HG03565 (cell line): ENCODE measurements around the gene ARHGAP31.
A peak's percentile ranks its signal among the peaks of the same experiment; 100 is the strongest.
"Not testable (repeated sequence)": the region's sequence is repeated elsewhere in the genome, so short reads cannot be mapped to it uniquely, and the experiment has no call there.

ENCODE experiments used
- ATAC-seq: cut with Tn5 transposase; IDR thresholded peaks from one replicate; pipeline ENCODE4 v1.9.1; 2021; ENCODE audit warnings: mild to moderate bottlenecking, moderate library complexity; ENCODE audit not compliant: unreplicated experiment

Gene ARHGAP31

GRCh38 chr3:119293871-119294695, at the start of gene ARHGAP31:
TSS of gene ARHGAP31 (plus strand) at chr3:119294383. CDS start at chr3:119294905, 522 bp downstream.
- peak; percentile 42 for ATAC-seq

DNA sequence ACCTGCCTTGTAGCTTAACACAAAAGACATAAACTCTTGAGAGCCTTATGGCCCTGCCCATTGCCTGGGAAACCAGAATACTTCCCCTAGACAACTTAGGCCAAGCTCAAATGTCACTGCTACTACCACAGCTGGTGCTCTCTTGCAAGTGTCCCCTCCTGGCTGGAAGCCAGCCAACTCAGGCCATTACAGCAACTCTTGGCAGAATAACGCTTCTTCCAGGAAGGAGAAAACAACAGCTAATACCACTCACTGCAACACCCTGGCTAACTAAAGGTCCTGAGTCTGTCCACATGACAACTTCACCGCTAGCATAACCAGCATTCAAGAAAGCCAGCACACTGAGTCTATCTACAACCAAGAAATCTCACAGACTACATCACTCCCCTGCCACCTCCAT, 48.4 kb upstream of the ARHGAP31 start:
- ATAC-seq = no peak

DNA sequence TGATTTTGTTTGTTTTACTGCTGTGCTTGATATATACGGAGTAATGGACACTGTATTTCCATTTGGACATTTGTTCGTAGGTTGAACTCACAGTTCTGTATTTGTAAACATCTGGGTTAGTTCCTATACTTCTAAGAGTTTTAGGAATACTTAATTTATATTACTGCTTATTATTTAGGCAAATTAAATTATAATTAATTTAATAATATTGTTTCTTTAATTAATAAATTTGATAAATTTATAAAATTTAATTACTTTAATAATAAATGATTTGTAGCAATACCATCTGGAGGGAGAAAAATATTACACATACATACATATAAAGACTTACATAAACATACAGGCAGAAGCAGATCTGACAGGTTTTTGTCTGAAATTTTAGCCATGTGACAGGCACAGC, 39.0 kb upstream of the ARHGAP31 start:
- no peak for ATAC-seq

DNA sequence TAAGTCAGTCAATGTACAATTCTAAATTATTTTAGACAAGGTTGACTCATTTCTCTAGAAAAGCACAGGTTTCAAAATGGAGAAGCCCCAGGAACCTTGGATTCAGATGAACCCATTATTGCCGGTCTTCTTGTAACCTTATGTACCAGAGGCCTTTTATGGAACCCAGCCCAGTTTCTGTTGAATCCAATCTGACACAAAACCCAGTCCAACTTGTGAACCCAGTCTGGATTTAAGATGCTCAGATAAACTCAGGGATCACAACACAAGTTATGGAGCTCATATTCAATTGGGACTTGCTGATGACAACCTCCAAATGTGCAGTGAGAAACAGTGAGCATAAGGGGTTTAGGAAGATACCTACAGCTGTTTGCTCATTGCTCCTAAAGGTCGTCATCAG, 37.1 kb upstream of the ARHGAP31 start:
- no peak for ATAC-seq

DNA sequence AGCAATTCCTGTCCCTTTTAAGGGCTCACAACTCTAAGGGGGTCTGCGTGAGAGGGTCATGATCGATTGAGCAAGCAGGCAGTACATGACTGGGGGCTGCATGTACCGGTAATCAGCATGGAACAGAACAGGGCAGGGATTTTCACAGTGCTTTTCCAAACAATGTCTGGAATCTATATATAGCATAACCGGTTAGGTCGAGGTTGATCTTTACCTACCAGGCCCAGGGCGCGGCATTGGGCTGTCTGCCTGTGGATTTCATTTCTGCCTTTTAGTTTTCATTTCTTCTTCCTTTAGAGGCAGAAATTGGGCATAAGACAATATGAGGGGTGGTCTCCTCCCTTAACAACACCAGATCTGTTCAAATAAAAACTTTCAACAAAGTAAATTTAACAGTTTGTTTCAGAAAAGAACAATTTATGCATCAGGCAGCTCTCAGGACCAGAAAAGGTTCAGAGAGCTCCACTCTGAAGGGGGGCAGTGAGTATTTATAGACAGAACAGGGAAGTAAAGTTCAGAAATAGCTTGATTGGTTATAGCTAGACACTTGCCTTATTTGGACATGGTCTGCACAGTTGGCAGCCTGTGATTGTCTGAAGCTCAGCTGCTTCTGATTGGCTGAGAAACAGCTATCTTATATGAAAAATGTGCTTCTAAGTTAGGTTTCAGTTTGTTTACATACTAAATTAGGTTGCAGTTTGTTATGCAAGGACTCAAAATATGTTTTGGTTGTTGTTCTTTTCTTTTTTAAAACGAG, 36.4 kb upstream of the ARHGAP31 start:
- peak; percentile 70 for ATAC-seq

DNA sequence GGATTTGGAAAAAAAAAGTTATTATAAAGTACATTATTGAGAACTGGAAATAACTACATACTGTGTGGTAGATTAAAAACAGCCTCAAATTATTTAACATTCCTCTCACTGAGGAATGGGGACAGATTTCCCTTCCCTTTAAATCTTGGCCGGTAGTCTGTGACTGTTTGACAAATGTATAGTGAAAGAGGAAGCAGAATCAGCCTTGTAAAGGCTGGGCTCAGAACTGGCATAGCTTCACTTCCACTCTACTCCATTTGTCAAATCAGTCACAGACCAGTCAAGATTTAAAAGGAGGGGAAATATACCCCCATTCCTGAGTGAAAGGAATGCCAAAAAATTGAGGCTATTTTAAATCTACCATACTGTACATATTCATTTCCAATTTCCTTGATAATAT, 35.3 kb upstream of the ARHGAP31 start:
- ATAC-seq = peak; percentile 93

GRCh38 chr3:119259821-119260220, 34.4 kb upstream of the ARHGAP31 start:
- no peak for ATAC-seq

DNA sequence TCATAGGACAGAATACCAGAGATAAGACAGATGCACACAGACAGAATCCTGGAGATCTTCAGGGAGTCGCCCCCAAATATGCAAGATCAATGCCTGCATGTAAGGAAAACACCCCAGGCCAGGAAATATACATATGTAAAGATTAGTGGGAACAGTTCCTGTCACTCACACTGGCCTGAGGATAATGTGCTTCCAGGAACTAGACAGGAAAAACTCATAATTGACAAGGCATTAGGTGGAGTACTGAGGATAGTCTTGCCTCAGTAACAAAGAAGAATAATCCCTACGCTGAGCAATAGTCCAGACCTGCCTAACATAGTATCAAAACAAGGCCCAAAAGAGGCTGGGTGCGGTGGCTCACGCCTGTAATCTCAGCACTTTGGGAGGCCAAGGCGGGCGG, 33.1 kb upstream of the ARHGAP31 start:
- ATAC-seq = no peak

GRCh38 chr3:119270212-119270611, 24.0 kb upstream of the ARHGAP31 start:
- ATAC-seq = not testable (repeated sequence)

DNA sequence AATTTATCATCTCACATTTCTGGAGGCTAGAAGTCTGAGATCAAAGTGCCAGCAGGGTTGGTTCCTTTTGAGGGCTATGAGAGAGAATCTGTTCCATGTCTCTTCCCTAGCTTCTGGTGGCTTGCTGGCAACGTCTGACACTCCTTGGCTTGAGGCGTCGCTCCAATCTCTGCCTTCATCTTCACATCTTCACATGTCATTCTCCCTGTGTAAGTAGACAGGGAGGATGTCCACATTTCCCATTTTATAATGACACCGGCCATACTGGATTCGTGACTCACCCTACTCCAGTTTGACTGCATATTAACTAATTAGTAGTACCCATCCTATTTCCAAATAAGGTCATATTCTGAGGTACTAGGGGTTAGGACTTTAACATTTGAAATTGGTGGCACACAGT, 17.5 kb upstream of the ARHGAP31 start:
- no peak for ATAC-seq

- no peak for ATAC-seq
Measured at GRCh38 chr3:119279101-119279554, 15.1 kb upstream of the ARHGAP31 start.

- no peak for ATAC-seq
Measured at GRCh38 chr3:119279584-119280243, 14.5 kb upstream of the ARHGAP31 start.

DNA sequence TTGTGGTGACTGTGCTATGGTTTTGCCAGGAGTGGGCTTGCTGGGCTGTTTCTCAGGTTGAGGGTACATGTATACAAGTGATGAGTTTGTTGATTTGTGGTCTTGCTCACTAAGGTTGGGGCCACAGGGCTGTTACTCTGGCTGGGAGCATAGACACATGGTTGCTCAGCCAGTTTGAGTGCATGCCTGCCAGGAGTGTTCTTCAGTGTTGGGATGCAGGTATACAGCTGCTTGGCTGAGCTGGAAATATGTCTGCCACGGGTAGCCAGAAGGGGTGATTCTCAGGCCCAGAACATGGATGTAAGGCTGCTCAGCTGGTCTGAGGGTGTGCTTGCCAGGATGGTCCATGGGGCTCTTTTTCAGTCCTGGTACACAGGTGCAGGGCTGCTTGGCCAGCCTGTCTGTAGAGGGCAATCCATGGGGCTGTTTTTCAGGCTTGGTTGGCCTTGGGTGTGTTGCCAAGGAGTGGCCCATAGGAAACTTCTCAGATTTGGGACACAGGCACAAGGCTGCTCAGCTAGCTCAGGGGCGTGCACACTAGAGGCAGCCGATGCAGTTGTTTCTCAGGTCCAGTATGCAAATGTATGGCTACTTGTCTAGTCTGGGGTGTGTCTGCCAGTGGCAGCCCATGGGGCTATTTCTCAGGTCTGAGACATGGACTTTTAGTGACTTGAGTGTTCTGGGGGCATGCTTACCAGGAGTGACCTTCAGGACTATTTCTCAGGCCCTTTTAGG, 5.3 kb upstream of the ARHGAP31 start:
- ATAC-seq = no peak

DNA sequence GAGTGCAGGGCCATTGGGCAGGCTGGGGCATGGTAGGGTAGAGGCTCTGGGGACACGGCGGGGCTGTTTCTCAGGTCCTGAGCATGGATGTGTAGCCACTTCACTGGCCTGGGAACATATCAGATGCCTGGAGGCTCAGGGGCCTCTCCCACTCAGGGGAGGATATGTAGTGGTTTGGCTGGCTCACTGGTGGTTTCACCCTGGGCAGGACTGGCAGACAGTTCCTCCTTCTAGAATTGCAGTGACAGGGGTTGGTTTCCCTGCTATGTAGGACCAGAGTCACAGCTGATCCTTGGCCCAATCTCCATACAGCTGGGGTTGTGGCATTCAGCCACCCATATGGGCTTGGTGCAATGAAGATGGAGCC, 4.8 kb upstream of the ARHGAP31 start:
- no peak for ATAC-seq

GRCh38 chr3:119290613-119291012, 3.6 kb upstream of the ARHGAP31 start:
- no peak for ATAC-seq

GRCh38 chr3:119291062-119291700, 3.0 kb upstream of the ARHGAP31 start:
- no peak for ATAC-seq

DNA sequence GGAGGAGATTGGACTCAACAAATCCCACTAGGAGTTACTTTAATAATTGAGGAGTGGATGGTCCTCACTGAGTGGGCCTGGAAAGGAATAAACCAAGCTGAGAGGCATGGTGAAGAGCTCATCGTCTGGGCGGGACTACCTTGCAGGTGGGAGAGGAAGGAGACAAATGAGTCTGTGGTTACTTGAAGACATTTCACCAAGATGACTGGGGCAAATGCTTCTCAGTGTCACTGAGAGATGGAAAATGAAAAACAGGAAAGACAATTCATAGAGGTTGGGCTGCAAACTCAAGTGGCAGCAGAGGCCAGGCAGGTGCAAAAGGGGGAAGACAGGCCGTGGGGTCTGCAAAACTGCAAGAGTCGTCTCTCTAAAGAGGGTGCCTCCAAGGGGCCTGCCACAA, 1.5 kb upstream of the ARHGAP31 start:
- ATAC-seq = no peak

DNA sequence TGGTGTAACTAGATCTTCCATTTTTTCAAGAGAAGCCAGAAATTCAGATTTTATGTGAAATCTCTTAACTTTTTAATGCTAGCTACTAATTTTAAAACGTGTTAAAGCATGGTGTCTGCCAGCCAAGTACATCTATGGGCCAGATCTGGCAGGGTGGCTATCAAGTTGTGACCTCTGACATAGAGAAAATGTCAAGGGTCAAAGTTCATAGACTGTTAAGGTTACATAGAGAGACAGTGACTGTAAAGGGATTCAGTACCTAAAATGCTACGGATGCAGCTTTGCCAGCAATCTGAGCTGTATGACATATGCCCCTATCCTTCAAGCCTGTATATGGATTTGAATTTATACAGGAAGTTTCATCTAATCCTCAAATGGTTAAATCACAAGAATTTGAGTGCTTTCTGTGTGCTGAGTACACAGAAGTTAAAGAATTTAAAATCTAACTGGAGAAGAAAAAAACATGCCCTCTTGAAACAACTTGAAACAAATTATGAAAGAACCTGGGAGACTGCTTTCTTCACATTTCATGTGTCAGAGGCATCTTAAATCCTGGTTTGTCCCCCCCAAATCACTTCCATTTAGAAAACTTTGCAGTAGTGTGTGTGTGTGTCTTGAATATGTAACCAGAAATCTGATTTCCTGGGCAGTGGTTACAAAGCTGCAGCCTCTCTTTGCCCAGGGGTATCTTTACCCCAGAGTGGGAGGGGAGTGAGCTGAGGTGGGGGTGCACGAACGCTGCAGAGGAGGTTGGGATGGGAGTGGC, 895 bp upstream of the ARHGAP31 start:
- ATAC-seq = no peak
